ENCODE measurements around the gene RFX8.

Gene RFX8

GRCh38 chr2:101362316-101362715 is 112.6 kb downstream of the RFX8 start:
- H3K36me3 ChIP-seq (ENCODE audit: insufficient read depth, low read length) = no peaks in the 10 kb centered on the region
- H3K27me3 ChIP-seq (ENCODE audit: insufficient read depth, low read length, poor library complexity, severe bottlenecking) = no peaks in the 10 kb centered on the region

GRCh38 chr2:101361522-101361921 is 113.4 kb downstream of the RFX8 start:
- Histone ChIP-seq H2AFZ (ENCODE audit: low read length) (no peak overlapping the region), H3K4me1 (ENCODE audit: insufficient read depth, low read length, poor library complexity, severe bottlenecking) (no peaks in the 10 kb centered on the region), H3F3A (ENCODE audit: low read depth) (no peaks in the 10 kb centered on the region), H3K4me3 (ENCODE audit: low read length, poor library complexity, severe bottlenecking) (no peak overlapping the region), H3K4me2 (ENCODE audit: low read depth, low read length, poor library complexity, severe bottlenecking) (no peak overlapping the region), H4K20me1 (ENCODE audit: insufficient read depth, low read length, poor library complexity, severe bottlenecking) (no peaks in the 10 kb centered on the region), H3K9me2 (replicated peaks; ENCODE audit: low read depth, low read length) (no peaks in the 10 kb centered on the region), H3K27me3 (ENCODE audit: insufficient read depth, low read length, poor library complexity, severe bottlenecking) (no peaks in the 10 kb centered on the region), H3K79me2 (ENCODE audit: insufficient read depth, low read length) (no peaks in the 10 kb centered on the region), H3K9ac (ENCODE audit: low read depth, low read length, poor library complexity, severe bottlenecking) (no peak overlapping the region), H3K36me3 (ENCODE audit: insufficient read depth, low read length) (no peaks in the 10 kb centered on the region), H3K9me3 (ENCODE audit: insufficient read depth, low read depth, low read length) (no peaks in the 10 kb centered on the region)
- TF ChIP-seq EZH2phosphoT487 (IDR thresholded peaks at IDR 0.05; ENCODE audit: borderline replicate concordance) (no peak), CTCF (conservative IDR thresholded peaks at IDR 0.05; ENCODE audit: low read length) (no peak)

More at GRCh38 chr2:101362316-101362715, 112.6 kb downstream of the RFX8 start:
- Histone ChIP-seq H2AFZ (ENCODE audit: low read length) (no peak overlapping the region), H3K4me1 (ENCODE audit: insufficient read depth, low read length, poor library complexity, severe bottlenecking) (no peaks in the 10 kb centered on the region), H3K4me2 (ENCODE audit: low read depth, low read length, poor library complexity, severe bottlenecking) (no peak overlapping the region), H3K79me2 (ENCODE audit: insufficient read depth, low read length) (no peaks in the 10 kb centered on the region), H3K9me3 (ENCODE audit: insufficient read depth, low read depth, low read length) (no peaks in the 10 kb centered on the region), H3K9me2 (replicated peaks; ENCODE audit: low read depth, low read length) (no peaks in the 10 kb centered on the region), H3F3A (ENCODE audit: low read depth) (no peaks in the 10 kb centered on the region), H3K4me3 (ENCODE audit: low read length, poor library complexity, severe bottlenecking) (no peak overlapping the region), H3K9ac (ENCODE audit: low read depth, low read length, poor library complexity, severe bottlenecking) (no peak overlapping the region), H4K20me1 (ENCODE audit: insufficient read depth, low read length, poor library complexity, severe bottlenecking) (no peaks in the 10 kb centered on the region)
- TF ChIP-seq CTCF (conservative IDR thresholded peaks at IDR 0.05; ENCODE audit: low read length) = no peak

GRCh38 chr2:101361121-101361520 is 113.8 kb downstream of the RFX8 start:
- Histone ChIP-seq H3K4me3 (ENCODE audit: low read length, poor library complexity, severe bottlenecking) (no peak overlapping the region), H2AFZ (ENCODE audit: low read length) (no peak overlapping the region), H3K9me3 (ENCODE audit: insufficient read depth, low read depth, low read length) (no peaks in the 10 kb centered on the region), H4K20me1 (ENCODE audit: insufficient read depth, low read length, poor library complexity, severe bottlenecking) (no peaks in the 10 kb centered on the region), H3K36me3 (ENCODE audit: insufficient read depth, low read length) (no peaks in the 10 kb centered on the region), H3F3A (ENCODE audit: low read depth) (no peaks in the 10 kb centered on the region), H3K4me1 (ENCODE audit: insufficient read depth, low read length, poor library complexity, severe bottlenecking) (no peaks in the 10 kb centered on the region), H3K4me2 (ENCODE audit: low read depth, low read length, poor library complexity, severe bottlenecking) (no peak overlapping the region), H3K9me2 (replicated peaks; ENCODE audit: low read depth, low read length) (no peaks in the 10 kb centered on the region), H3K79me2 (ENCODE audit: insufficient read depth, low read length) (no peaks in the 10 kb centered on the region), H3K27me3 (ENCODE audit: insufficient read depth, low read length, poor library complexity, severe bottlenecking) (no peaks in the 10 kb centered on the region), H3K9ac (ENCODE audit: low read depth, low read length, poor library complexity, severe bottlenecking) (no peak overlapping the region)
- TF ChIP-seq EZH2phosphoT487 (IDR thresholded peaks at IDR 0.05; ENCODE audit: borderline replicate concordance) (no peak), CTCF (conservative IDR thresholded peaks at IDR 0.05; ENCODE audit: low read length) (no peak)
